HG03064 (cell line): ENCODE data around the gene ZNF669.

Experiments used
- ATAC-seq: cut with Tn5 transposase; IDR thresholded peaks from one replicate; pipeline ENCODE4 v1.9.1; 2021; ENCODE audit warnings: low read depth; ENCODE audit not compliant: unreplicated experiment

Gene ZNF669

DNA sequence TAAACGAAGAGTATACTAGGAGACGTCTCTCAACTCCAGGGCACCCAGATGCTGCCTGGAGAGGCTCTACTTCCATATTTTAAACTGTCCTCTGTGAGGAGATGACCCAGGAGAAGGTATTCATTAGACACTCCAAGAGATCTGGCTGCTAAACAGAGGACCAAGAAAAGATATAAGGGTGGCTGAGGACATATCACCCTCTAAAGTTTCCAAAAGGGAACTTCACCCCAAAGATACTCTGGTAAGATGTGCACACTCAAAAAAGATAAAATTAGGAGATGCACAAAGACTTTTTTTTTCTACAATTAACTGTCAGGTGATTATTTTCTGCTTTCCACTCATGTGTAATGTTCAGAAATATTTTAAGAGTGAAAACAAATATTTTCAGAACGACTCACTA lies 26.9 kb downstream of the ZNF669 start:
- no peak for ATAC-seq

DNA sequence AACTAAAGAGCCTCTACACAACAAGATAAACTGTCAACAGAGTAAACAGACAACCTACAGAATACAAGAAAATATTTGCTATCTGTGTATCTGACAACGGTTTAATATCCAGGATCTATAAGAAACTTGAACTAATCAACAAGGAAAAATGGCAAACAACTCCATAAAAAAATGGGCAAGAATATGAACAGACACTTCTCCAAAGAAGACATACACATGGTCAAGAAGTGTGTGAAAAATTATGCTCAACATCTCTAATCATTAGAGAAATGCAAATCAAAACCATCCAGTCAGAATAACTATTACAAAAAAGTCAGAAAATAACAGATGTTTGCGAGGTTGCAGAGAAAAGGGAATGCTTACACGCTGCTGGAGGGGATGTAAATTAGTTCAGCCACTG lies 33.5 kb downstream of the ZNF669 start:
- ATAC-seq = no peak

DNA sequence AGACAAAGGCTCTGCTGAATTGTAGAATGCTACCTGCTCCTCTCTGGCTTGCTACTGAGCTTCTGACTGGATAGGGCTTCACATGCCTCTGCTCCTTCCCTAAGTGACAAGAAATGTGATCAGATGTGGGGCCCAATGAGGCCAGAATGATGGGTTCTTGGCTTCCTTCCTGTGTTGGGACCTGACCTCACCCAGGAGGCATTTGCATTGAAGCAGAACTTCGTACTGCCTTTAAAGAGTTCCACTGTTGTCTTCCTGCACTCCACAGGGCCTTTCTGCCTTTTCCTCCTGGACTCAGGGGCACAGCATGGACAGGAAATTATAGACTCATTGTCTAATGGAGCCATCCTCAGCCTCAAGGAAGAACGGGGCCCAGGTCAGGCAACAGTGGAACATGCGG lies 39.9 kb downstream of the ZNF669 start:
- no peak for ATAC-seq

DNA sequence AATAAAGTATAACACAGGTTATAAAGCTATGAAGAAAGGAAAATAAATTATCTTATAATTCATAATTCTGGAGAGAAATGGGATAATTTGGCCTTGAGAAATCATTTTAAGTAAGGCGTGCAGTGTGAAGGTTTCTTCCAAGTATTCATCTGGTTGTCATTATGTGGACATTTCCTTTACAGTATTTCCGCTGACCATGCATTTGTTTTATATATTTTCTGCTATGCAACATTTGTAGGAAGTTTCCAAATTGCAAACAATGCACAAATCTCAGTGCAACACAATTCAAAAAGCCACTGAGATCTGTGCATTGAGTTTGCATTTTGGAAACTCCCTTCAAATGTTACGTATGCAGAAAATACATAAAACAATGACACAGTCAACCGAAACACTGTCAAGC lies 43.4 kb downstream of the ZNF669 start:
- ATAC-seq = no peak

DNA sequence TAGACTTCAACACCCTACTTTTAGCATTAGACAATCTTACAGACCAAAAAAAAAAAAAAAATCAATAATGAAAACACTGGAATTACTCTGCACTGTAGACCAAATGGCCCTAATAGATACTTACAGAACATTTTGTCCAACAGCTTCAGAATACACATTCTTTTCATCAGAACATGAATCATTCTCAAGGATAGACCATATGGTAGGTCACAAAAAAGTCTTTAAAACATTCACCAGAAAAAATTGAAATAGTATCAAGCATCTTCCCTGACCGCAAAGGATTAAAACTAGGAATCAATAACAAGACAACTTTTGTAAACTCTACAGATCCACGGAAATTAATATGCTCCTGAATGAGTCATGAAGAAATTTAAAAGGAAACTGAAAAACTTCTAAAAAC lies 48.1 kb downstream of the ZNF669 start:
- ATAC-seq = no peak

DNA sequence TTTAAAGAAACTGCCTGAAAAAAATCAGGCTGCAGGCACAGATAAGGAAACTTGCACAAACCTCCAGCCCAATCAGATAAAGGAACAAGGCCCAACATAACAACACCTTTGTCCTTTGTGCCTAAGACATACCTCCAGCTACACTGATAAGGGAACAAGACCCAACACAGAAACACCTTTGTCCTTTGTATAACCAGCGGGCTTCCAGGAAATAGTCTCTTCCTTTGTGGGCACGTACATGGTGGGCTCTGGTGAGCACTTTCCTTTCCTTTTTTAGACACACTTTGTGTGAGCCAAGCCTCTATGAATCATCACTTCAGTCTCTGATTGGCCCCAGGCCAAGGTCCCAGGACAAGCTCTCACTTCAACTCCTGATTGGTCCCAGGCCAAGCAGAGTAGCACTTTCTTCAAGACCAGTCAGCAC lies 49.2 kb downstream of the ZNF669 start:
- no peak for ATAC-seq
